ENCODE data around the gene PRKAG2.

PRKAG2 gene

DNA sequence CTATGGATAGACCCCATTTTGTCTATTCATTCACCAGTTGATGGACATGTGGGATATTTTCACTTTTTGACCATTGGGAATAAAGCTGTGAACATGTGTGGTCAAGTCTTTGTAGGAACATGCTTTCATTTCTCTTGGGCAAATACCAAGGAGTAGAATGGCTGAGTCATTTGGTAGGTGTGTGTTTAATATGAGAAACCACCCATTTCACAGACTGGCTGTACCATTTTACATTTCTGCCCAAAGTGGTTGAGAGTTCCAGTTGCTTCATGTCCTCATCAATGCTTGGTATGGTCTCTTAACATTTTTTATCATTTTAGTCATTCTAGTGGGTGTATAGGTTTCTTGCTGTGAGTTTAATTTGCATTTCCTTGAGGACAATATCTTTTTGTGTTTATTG, 232.4 kb downstream of the PRKAG2 start:
- Histone ChIP-seq H3K79me2 (ENCODE audit: control insufficient read depth, low read length) (no peaks in the 10 kb centered on the region), H3F3A (ENCODE audit: control insufficient read depth, insufficient read depth) (no peaks in the 10 kb centered on the region), H3K4me2 (ENCODE audit: low read length) (no peak overlapping the region), H3K4me3 (ENCODE audit: low read length) (no peak overlapping the region), H4K20me1 (ENCODE audit: control insufficient read depth, insufficient read depth, low read depth, low read length) (no peaks in the 10 kb centered on the region), H3K4me1 (ENCODE audit: control insufficient read depth, low read length) (no peaks in the 10 kb centered on the region), H3K9me2 (replicated peaks; ENCODE audit: control insufficient read depth, low read length) (no peaks in the 10 kb centered on the region), H3K36me3 (ENCODE audit: control insufficient read depth, low read length) (no peaks in the 10 kb centered on the region), H3K27me3 (ENCODE audit: control insufficient read depth, low read length) (peaks cover 14% of the 10 kb centered on the region), H3K9me3 (ENCODE audit: control insufficient read depth, insufficient read depth, low read length) (no peaks in the 10 kb centered on the region), H3K27ac (ENCODE audit: low read depth, low read length) (no peak overlapping the region)
- TF ChIP-seq EZH2phosphoT487 (IDR thresholded peaks at IDR 0.05; ENCODE audit: borderline replicate concordance, low read length): no peak
- TF ChIP-seq, protein P1, sequence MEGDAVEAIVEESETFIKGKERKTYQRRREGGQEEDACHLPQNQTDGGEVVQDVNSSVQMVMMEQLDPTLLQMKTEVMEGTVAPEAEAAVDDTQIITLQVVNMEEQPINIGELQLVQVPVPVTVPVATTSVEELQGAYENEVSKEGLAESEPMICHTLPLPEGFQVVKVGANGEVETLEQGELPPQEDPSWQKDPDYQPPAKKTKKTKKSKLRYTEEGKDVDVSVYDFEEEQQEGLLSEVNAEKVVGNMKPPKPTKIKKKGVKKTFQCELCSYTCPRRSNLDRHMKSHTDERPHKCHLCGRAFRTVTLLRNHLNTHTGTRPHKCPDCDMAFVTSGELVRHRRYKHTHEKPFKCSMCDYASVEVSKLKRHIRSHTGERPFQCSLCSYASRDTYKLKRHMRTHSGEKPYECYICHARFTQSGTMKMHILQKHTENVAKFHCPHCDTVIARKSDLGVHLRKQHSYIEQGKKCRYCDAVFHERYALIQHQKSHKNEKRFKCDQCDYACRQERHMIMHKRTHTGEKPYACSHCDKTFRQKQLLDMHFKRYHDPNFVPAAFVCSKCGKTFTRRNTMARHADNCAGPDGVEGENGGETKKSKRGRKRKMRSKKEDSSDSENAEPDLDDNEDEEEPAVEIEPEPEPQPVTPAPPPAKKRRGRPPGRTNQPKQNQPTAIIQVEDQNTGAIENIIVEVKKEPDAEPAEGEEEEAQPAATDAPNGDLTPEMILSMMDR (IDR thresholded peaks at IDR 0.05; ENCODE audit: low read depth, low read length, poor library complexity, severe bottlenecking): no peak

- Histone ChIP-seq H3K79me2 (ENCODE audit: control insufficient read depth, low read length) (no peaks in the 10 kb centered on the region), H4K20me1 (ENCODE audit: control insufficient read depth, insufficient read depth, low read depth, low read length) (no peaks in the 10 kb centered on the region), H3K4me3 (ENCODE audit: low read length) (no peak overlapping the region), H3K9me3 (ENCODE audit: control insufficient read depth, insufficient read depth, low read length) (no peaks in the 10 kb centered on the region), H3F3A (ENCODE audit: control insufficient read depth, insufficient read depth) (no peaks in the 10 kb centered on the region), H3K4me2 (ENCODE audit: low read length) (no peak overlapping the region), H3K9me2 (replicated peaks; ENCODE audit: control insufficient read depth, low read length) (no peaks in the 10 kb centered on the region), H3K27ac (ENCODE audit: low read depth, low read length) (no peak overlapping the region), H3K4me1 (ENCODE audit: control insufficient read depth, low read length) (no peaks in the 10 kb centered on the region), H3K36me3 (ENCODE audit: control insufficient read depth, low read length) (no peaks in the 10 kb centered on the region), H3K27me3 (ENCODE audit: control insufficient read depth, low read length) (peaks cover 14% of the 10 kb centered on the region)
- TF ChIP-seq, protein P1 (IDR thresholded peaks at IDR 0.05; ENCODE audit: low read depth, low read length, poor library complexity, severe bottlenecking): no peak
- TF ChIP-seq EZH2phosphoT487 (IDR thresholded peaks at IDR 0.05; ENCODE audit: borderline replicate concordance, low read length): no peak
Observed at GRCh38 chr7:151642746-151643145, 234.2 kb downstream of the PRKAG2 start.

DNA sequence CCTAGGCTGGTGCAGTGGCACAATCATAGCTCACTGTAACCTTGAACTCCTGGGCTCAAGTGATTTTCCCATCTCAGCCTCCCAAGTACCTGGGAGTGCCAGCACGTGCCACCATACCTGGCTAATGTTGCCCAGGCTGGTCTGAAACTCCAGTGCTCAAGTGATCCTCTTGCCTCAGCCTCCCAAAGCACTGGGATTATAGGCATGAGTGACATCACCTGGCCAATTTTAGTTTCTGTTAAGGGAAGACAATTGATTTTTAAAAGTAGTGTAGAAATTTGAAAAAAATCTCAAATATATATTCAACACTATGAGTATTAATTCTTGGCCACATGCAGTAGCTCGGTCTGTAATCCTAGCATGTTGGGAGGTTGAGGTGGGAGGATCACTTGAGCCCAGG, 235.3 kb downstream of the PRKAG2 start:
- H3K4me2 ChIP-seq (ENCODE audit: low read length): no peak overlapping the region
- H3K36me3 ChIP-seq (ENCODE audit: control insufficient read depth, low read length): no peaks in the 10 kb centered on the region
- no peak overlapping the region for H3K27ac ChIP-seq (ENCODE audit: low read depth, low read length)
- H4K20me1 ChIP-seq (ENCODE audit: control insufficient read depth, insufficient read depth, low read depth, low read length): no peaks in the 10 kb centered on the region
- no peaks in the 10 kb centered on the region for H3K79me2 ChIP-seq (ENCODE audit: control insufficient read depth, low read length)
- H3K4me1 ChIP-seq (ENCODE audit: control insufficient read depth, low read length): no peaks in the 10 kb centered on the region
- no peaks in the 10 kb centered on the region for H3F3A ChIP-seq (ENCODE audit: control insufficient read depth, insufficient read depth)
- no peak overlapping the region for H3K4me3 ChIP-seq (ENCODE audit: low read length)
- H3K9me3 ChIP-seq (ENCODE audit: control insufficient read depth, insufficient read depth, low read length): no peaks in the 10 kb centered on the region
- H3K27me3 ChIP-seq (ENCODE audit: control insufficient read depth, low read length): peaks cover 16% of the 10 kb centered on the region
- H3K9me2 ChIP-seq (replicated peaks; ENCODE audit: control insufficient read depth, low read length): no peaks in the 10 kb centered on the region
- TF ChIP-seq EZH2phosphoT487 (IDR thresholded peaks at IDR 0.05; ENCODE audit: borderline replicate concordance, low read length): no peak
- TF ChIP-seq, protein P1 (IDR thresholded peaks at IDR 0.05; ENCODE audit: low read depth, low read length, poor library complexity, severe bottlenecking): no peak

Measured in DOHH2 (cell line).